Activated CD8-positive, alpha-beta T cell treated with anti-CD3 and anti-CD28 coated beads, Interleukin-2, amount 10 ng/mL, durations not matched to agents 7 days and 5 days (primary cell): ENCODE results near the gene UST. TPM values are rescaled to one million over a fixed set of nuclear protein-coding genes. Genes with fewer than 3 reads are reported as not detected.

ENCODE experiments used
- ATAC-seq: fragments of 150-1000 bp; cut with Tn5 transposase; one replicate; pipeline ENCODE4 v1.10.0; 2021; ENCODE audit warnings: moderate library complexity
- CTCF ChIA-PET: fragments of 350-600 bp; sonication (Branson Sonifier 250); formaldehyde crosslinking; loops from one replicate; lab custom pipeline; 2021; ENCODE audit warnings: antibody characterized with exemption; lab: Charles Lee
- POLR2A ChIA-PET: fragments of 350-600 bp; sonication (Branson Sonifier 250); formaldehyde crosslinking; loops from one replicate; lab custom pipeline; 2021; ENCODE audit warnings: antibody characterized with exemption; lab: Charles Lee
- DNase-seq: peaks from one replicate; pipeline ENCODE4 v3.0.0-alpha.2; 2020
- H3K27ac Mint-ChIP-seq: one replicate; pipeline ENCODE4 v1.8.0; 2021; ENCODE audit warnings: mild to moderate bottlenecking, mixed read lengths
- H3K27me3 Mint-ChIP-seq: one replicate; pipeline ENCODE4 v1.8.0; 2021; ENCODE audit warnings: low read depth, mixed read lengths
- H3K36me3 Mint-ChIP-seq: one replicate; pipeline ENCODE4 v1.8.0; 2021; ENCODE audit warnings: low read depth, mixed read lengths
- H3K4me1 Mint-ChIP-seq: one replicate; pipeline ENCODE4 v1.8.0; 2021; ENCODE audit warnings: low read depth, mixed read lengths
- H3K4me3 Mint-ChIP-seq: one replicate; pipeline ENCODE4 v1.8.0; 2021; ENCODE audit warnings: mild to moderate bottlenecking, mixed read lengths
- H3K9me3 Mint-ChIP-seq: one replicate; pipeline ENCODE4 v1.8.0; 2022; ENCODE audit warnings: mixed read lengths; ENCODE audit not compliant: insufficient read depth
- total RNA-seq, 2 experiments: library from RNA; stranded (reverse); gene quantifications; one replicate each; pipeline ENCODE4 v1.2.3, GENCODE V29; 2021

Gene UST
- total RNA-seq, 2 experiments from 2014 or later: 0.16 to 0.42 TPM

DNA sequence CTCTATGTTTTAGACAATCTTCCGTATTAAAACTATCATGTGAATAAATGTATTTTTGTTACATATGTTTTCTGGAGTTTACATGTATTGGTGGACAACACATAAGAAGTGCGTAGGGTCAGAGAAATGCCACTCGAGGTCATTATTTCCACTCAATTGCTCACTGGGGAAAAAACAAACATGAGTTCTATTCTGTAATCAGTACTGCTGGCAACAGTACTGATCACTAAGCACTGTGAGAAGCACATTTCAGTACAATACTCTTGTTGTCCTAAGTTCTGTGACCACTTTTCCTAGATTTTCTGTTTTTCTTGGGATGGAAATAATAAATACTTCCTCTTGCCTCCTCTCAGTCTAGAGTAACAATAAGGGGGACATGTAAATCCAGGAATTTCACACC lies 44.5 kb downstream of the UST start:
- Mint-ChIP-seq H3K9me3 (no peaks in the 10 kb centered on the region), H3K4me1 (no peaks in the 10 kb centered on the region), H3K27me3 (peaks cover 4% of the 10 kb centered on the region), H3K4me3 (no peak overlapping the region), H3K36me3 (no peaks in the 10 kb centered on the region), H3K27ac (no peak overlapping the region)
- DNase-seq (no peak), ATAC-seq (no peak)
- CTCF ChIA-PET: no interaction called here
- POLR2A ChIA-PET: no interaction called here

DNA sequence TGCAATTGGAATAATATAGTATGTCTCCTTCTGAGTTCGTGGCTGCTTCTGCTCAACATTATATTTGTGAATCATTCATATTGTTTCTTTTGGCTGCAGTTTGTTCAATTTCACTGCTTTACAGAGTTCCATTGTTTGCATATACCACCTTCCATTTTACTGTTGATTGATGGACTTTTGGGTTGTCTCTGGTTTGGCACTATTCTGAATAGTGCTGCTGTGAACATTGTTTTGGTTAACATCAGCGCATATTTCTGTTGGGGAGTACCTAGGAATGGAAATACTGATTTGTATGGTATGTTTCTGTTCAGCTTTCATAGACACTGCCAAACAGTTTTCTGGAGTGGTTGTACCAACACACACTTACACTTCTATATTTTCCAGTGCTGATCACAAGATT lies 46.9 kb downstream of the UST start:
- DNase-seq (no peak), ATAC-seq (no peak)
- H3K4me1 Mint-ChIP-seq: no peaks in the 10 kb centered on the region

DNA sequence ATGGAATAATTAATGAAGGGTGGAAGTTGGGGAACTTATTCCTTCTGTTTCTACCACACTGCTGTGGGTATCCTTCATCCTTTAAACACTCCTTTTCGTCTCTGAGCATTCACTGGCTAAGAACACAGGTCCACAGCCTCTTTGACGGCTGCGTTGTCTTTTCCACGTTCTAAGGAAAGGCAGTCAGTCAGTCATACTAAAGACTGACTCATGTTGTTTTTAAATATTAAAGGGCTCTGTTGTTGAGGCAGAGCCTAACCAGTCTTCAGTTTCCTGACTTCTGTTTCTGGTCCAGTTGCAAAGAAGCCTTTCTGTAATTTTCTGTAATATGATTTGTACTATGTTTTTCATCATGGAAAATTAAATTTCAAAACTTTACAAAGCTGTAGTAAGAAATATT lies 48.0 kb downstream of the UST start:
- ATAC-seq (no peak), DNase-seq (no peak)
- Mint-ChIP-seq H3K4me3 (no peak overlapping the region), H3K27me3 (peaks cover 4% of the 10 kb centered on the region), H3K27ac (no peak overlapping the region), H3K36me3 (no peaks in the 10 kb centered on the region), H3K9me3 (no peaks in the 10 kb centered on the region), H3K4me1 (no peaks in the 10 kb centered on the region)
- ChIA-PET POLR2A (no interaction called here), CTCF (no interaction called here)

More for the DNA sequence above, 46.9 kb downstream of the UST start:
- CTCF ChIA-PET: no interaction called here
- Mint-ChIP-seq H3K36me3 (no peaks in the 10 kb centered on the region), H3K9me3 (no peaks in the 10 kb centered on the region), H3K27ac (no peak overlapping the region), H3K4me3 (no peak overlapping the region), H3K27me3 (peaks cover 2% of the 10 kb centered on the region)
- POLR2A ChIA-PET: no interaction called here

- Mint-ChIP-seq H3K36me3 (no peaks in the 10 kb centered on the region), H3K4me3 (no peak overlapping the region), H3K4me1 (no peaks in the 10 kb centered on the region), H3K27me3 (peaks cover 9% of the 10 kb centered on the region), H3K9me3 (no peaks in the 10 kb centered on the region), H3K27ac (no peak overlapping the region)
- no peak for ATAC-seq
- ChIA-PET CTCF (no interaction called here), POLR2A (no interaction called here)
- no peak for DNase-seq
Observed at GRCh38 chr6:148795563-148795962, 48.7 kb downstream of the UST start.

- no peaks in the 10 kb centered on the region for H3K36me3 Mint-ChIP-seq
- no peak for ATAC-seq
- H3K4me1 Mint-ChIP-seq: no peaks in the 10 kb centered on the region
- POLR2A ChIA-PET: no interaction called here
- no peak overlapping the region for H3K27ac Mint-ChIP-seq
- no peaks in the 10 kb centered on the region for H3K9me3 Mint-ChIP-seq
- no peak overlapping the region for H3K4me3 Mint-ChIP-seq
- H3K27me3 Mint-ChIP-seq: peaks cover 13% of the 10 kb centered on the region
- CTCF ChIA-PET: no interaction called here
- DNase-seq: no peak
Observed at GRCh38 chr6:148799647-148800046, 52.8 kb downstream of the UST start.

DNA sequence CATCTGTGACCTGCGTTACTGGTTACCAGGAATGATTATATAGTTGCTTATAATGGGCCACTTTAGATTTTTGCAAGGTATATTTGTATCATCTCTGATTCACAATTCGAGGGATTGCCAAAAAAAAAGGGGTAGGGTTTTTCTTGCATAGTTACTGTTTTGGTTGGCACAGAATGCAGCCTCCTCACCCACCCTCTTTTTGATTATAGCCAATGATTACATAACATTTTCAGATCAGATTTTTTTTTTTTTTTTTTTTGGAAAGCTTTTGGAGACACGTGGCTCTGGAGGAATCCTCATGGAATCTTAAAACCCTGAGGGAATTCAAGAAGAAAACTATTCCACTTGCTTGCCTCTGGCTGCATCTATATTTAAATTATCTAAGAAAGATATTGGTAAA lies 53.7 kb downstream of the UST start:
- DNase-seq: no peak
- Mint-ChIP-seq H3K36me3 (no peaks in the 10 kb centered on the region), H3K4me3 (no peak overlapping the region), H3K4me1 (no peaks in the 10 kb centered on the region), H3K27ac (no peak overlapping the region), H3K27me3 (peaks cover 13% of the 10 kb centered on the region), H3K9me3 (no peaks in the 10 kb centered on the region)
- CTCF ChIA-PET: no interaction called here
- POLR2A ChIA-PET: no interaction called here
- ATAC-seq: no peak

DNA sequence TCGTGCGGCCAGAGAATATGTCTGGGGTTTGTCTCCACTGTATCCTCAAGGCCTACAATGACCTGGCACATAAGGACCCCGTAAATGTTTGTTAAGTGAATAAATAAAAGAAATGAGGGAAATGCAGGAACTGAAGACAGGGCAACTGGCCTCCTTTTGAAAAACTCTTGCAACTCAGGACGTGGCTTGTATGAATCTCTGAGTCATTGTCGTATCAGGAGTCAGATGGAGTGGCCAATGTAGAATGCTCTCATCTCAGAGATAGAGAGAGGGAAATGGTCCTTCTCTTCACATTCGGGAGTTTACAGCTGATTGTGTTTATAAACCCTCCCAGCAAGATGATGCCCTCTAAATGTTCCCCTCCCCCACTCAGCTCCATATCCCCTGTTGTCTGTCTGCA lies 57.1 kb downstream of the UST start:
- no peaks in the 10 kb centered on the region for H3K4me1 Mint-ChIP-seq

GRCh38 chr6:148805777-148806176 lies 58.9 kb downstream of the UST start:
- Mint-ChIP-seq H3K27ac (no peak overlapping the region), H3K4me3 (no peak overlapping the region), H3K9me3 (no peaks in the 10 kb centered on the region), H3K36me3 (no peaks in the 10 kb centered on the region), H3K27me3 (peaks cover 5% of the 10 kb centered on the region), H3K4me1 (no peaks in the 10 kb centered on the region)
- ATAC-seq (no peak), DNase-seq (no peak)
- CTCF ChIA-PET: no interaction called here
- POLR2A ChIA-PET: no interaction called here

More for the DNA sequence above, 57.1 kb downstream of the UST start:
- no peak for ATAC-seq
- Mint-ChIP-seq H3K27ac (no peak overlapping the region), H3K27me3 (peaks cover 11% of the 10 kb centered on the region), H3K36me3 (no peaks in the 10 kb centered on the region), H3K9me3 (no peaks in the 10 kb centered on the region), H3K4me3 (no peak overlapping the region)
- no peak for DNase-seq
- ChIA-PET POLR2A (no interaction called here), CTCF (no interaction called here)

DNA sequence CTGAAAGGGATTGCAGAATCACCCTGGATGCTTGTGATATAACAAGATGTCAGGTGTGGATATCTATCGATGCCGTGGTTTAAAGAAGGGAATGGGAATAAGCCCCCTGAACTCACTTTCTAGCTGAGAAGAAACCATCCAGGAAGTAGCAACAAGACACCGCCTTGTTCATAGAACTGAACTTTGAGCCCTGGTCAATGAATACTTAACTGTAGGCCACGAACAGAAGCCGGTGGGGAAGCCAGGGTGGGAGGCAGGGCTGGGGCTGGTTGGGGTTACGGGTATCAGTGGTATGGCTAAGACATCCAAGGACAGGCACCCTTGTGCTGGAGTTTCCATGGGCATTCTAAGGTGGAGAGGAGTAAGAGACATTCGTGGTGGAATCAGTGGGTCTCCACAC lies 61.0 kb downstream of the UST start:
- no peaks in the 10 kb centered on the region for H3K27me3 Mint-ChIP-seq
- ATAC-seq (no peak), DNase-seq (no peak)
- no peaks in the 10 kb centered on the region for H3K9me3 Mint-ChIP-seq
- no peak overlapping the region for H3K27ac Mint-ChIP-seq
- H3K4me1 Mint-ChIP-seq: no peaks in the 10 kb centered on the region
- H3K4me3 Mint-ChIP-seq: no peak overlapping the region
- ChIA-PET CTCF (no interaction called here), POLR2A (no interaction called here)
- no peaks in the 10 kb centered on the region for H3K36me3 Mint-ChIP-seq

GRCh38 chr6:148808786-148809304 lies 62.0 kb downstream of the UST start:
- no peak overlapping the region for H3K27ac Mint-ChIP-seq
- H3K27me3 Mint-ChIP-seq: no peaks in the 10 kb centered on the region
- ATAC-seq (no peak), DNase-seq (no peak)
- CTCF ChIA-PET: no interaction called here
- no peaks in the 10 kb centered on the region for H3K9me3 Mint-ChIP-seq
- no peak overlapping the region for H3K4me3 Mint-ChIP-seq
- H3K36me3 Mint-ChIP-seq: no peaks in the 10 kb centered on the region
- POLR2A ChIA-PET: no interaction called here
- no peaks in the 10 kb centered on the region for H3K4me1 Mint-ChIP-seq

DNA sequence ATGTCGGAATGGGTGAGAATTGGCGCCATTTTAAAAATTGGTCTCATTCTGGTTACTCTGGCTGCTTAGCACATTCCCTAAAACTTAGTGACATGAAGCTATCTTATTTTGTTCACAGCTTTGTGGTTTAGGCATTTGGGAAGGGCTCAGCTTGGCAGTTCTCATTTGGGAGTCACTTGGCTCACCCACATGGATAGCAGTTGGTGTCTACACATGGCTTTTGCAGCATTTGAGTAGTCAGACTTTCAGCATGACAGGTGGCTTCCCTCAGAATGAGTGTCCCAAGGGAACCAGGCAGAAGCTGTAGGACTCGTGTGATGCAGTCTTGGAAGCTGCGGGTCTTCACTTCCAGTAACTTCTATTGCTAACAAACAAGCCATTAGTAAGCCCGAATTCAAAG lies 64.6 kb downstream of the UST start:
- DNase-seq (no peak), ATAC-seq (no peak)
- Mint-ChIP-seq H3K4me3 (no peak overlapping the region), H3K36me3 (no peaks in the 10 kb centered on the region), H3K9me3 (peaks cover 3% of the 10 kb centered on the region), H3K4me1 (no peaks in the 10 kb centered on the region), H3K27ac (no peak overlapping the region), H3K27me3 (no peaks in the 10 kb centered on the region)
- ChIA-PET CTCF (no interaction called here), POLR2A (no interaction called here)

DNA sequence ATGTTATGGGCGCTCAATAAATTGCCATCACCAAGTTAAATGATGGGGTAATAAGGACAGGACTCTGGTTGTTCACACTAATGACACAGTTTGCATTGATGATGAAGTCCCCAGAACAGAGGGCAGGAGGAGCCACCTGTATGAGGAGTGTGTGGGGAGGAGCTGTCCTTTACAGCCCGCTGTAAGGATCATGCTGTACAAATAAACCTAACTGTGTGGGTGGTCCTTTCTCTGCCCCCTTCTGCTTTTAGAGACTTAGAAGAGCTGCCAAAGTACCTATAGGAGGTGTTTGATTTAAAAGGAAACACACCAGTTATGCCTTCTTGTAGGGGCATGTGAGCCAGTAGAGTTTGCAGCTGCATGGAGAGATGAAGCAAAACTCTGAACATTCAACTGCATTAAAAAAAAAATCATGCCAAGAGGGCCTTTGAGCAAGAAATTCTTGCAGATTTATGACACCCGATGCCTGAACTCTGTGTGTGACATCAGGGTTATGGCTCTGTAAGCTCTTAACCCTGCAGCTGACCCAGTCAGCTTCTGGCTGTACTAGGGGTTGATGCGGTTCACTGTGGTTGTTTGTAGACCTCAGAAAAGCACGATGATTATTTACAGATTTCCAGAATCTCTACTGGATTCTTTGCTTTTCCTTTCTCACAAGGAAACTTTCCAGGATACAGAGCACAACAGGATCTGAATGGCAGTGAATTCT lies 67.4 kb downstream of the UST start:
- H3K27me3 Mint-ChIP-seq: no peaks in the 10 kb centered on the region
- CTCF ChIA-PET: interaction anchor here (1.6 kb wide), 1 partner anchor 13 kb away, joined by 3 read pairs; no protein-coding TSS in a partner anchor
- H3K4me1 Mint-ChIP-seq: no peaks in the 10 kb centered on the region
- H3K4me3 Mint-ChIP-seq: no peak overlapping the region
- ATAC-seq (no peak), DNase-seq (no peak)
- peaks cover 3% of the 10 kb centered on the region for H3K9me3 Mint-ChIP-seq
- POLR2A ChIA-PET: no interaction called here
- no peak overlapping the region for H3K27ac Mint-ChIP-seq
- no peaks in the 10 kb centered on the region for H3K36me3 Mint-ChIP-seq
